ENCODE results near the gene LMO7. TPM values are rescaled to one million over a fixed set of nuclear protein-coding genes. Genes with fewer than 3 reads are reported as not detected.

LMO7 gene
- total and polyA plus RNA-seq, 2 of the 8 experiments (the other 6 are each of a cell fraction or from before 2014, with no cell fraction given) = 8.1 to 28.3 TPM

GRCh38 chr13:75787249-75787928 lies 151.3 kb downstream of the LMO7 start:
- no peaks in the 10 kb centered on the region for H3K79me2 ChIP-seq (ENCODE audit: control insufficient read depth in 1 of 2, insufficient read depth in 2 of 2, low read length in 2 of 2)
- H2BK12ac ChIP-seq (ENCODE audit: low read depth, low read length) = no peak overlapping the region
- no peak overlapping the region for H4K8ac ChIP-seq (ENCODE audit: extremely low read depth, insufficient read depth, low read length)
- H3K4me3 ChIP-seq (ENCODE audit: extremely low read depth in 1 of 4, insufficient read depth in 2 of 4, low read depth in 3 of 4, low read length in 4 of 4) = no peak overlapping the region
- H3K56ac ChIP-seq (replicated peaks; ENCODE audit: insufficient read length, low read depth, low read length) = no peak overlapping the region
- WGBS, 2 experiments (ENCODE audit: extremely low coverage in 1 of 2, insufficient coverage in 1 of 2, insufficient read length in 1 of 2, insufficient replicate concordance in 2 of 2, low coverage in 1 of 2, low lambda C conversion rate in 2 of 2, missing lambda C conversion rate in 1 of 2) = 91% methylated on average over 7 of the region's 7 CpGs; no CpG with 5 or more reads in 1 of the 2 experiments
- H3K27me3 ChIP-seq (replicated peaks in 1 of 4; ENCODE audit: control insufficient read depth in 3 of 4, extremely low read depth in 1 of 4, insufficient read depth in 3 of 4, low read length in 3 of 4) = no peaks in the 10 kb centered on the region
- no peak overlapping the region for H4K91ac ChIP-seq (replicated peaks; ENCODE audit: insufficient read length, low read length)
- no peak overlapping the region for H3K9ac ChIP-seq (replicated peaks in 1 of 4; ENCODE audit: extremely low read depth in 1 of 4, low read depth in 3 of 4, low read length in 3 of 4)
- H4K5ac ChIP-seq (ENCODE audit: insufficient read length, low read depth, low read length) = no peak overlapping the region
- no peak overlapping the region for H3K27ac ChIP-seq (ENCODE audit: low read depth, low read length)
- no peak overlapping the region for H2BK20ac ChIP-seq (ENCODE audit: low read length)
- no peak overlapping the region for H3K4ac ChIP-seq (replicated peaks; ENCODE audit: insufficient read length, low read depth, low read length)
- ChIA-PET POLR2A (ENCODE audit: partially characterized antibody) (no interaction called here), CTCF (ENCODE audit: partially characterized antibody) (no interaction called here)
- TF ChIP-seq ZNF274 (IDR thresholded peaks at IDR 0.05; ENCODE audit: borderline replicate concordance, extremely low read depth, low read length) = no peak
- no peak for TF ChIP-seq MAX (IDR thresholded peaks at IDR 0.05)
- TF ChIP-seq SIX5 (IDR thresholded peaks at IDR 0.05; ENCODE audit: low read depth, low read length) = no peak
- TF ChIP-seq CHD2 (IDR thresholded peaks at IDR 0.05; ENCODE audit: low read length) = no peak
- no peaks in the 10 kb centered on the region for H3K79me1 ChIP-seq (ENCODE audit: low read depth, low read length)
- H3K23ac ChIP-seq (ENCODE audit: insufficient read length) = no peak overlapping the region
- no peaks in the 10 kb centered on the region for H3K36me3 ChIP-seq (ENCODE audit: control insufficient read depth in 2 of 4, insufficient read depth in 4 of 4, low read length in 3 of 4)
- no peak for FAIRE-seq
- DNase-seq (ENCODE audit: low read depth in 1 of 2, low spot score in 2 of 2) = no peak
- H4K20me1 ChIP-seq (replicated peaks in 1 of 2; ENCODE audit: control insufficient read depth in 1 of 2, insufficient read depth in 2 of 2, low read length in 2 of 2) = no peaks in the 10 kb centered on the region
- no peak overlapping the region for H2BK120ac ChIP-seq (replicated peaks; ENCODE audit: low read depth, low read length)
- no peak overlapping the region for H3K18ac ChIP-seq (ENCODE audit: extremely low read depth, low read length)
- H2AFZ ChIP-seq (ENCODE audit: low read length) = no peak overlapping the region
- no peak overlapping the region for H3K14ac ChIP-seq (ENCODE audit: insufficient read length)
- H2AK5ac ChIP-seq (ENCODE audit: low read depth, low read length) = no peak overlapping the region
- no peaks in the 10 kb centered on the region; a peak in 2 of 4 replicates for H3K9me3 ChIP-seq (ENCODE audit: insufficient read depth in 2 of 2, low read depth in 1 of 2, low read length in 1 of 2)
- H3K4me1 ChIP-seq (replicated peaks in 1 of 4; ENCODE audit: control insufficient read depth in 3 of 4, insufficient read depth in 4 of 4, low read length in 3 of 4) = peaks cover 0 to 1% (median 0%) of the 10 kb centered on the region in 4 experiments; a peak in 2 of 7 replicates
- H3K23me2 ChIP-seq (ENCODE audit: low read depth, low read length) = no peaks in the 10 kb centered on the region
- no peak overlapping the region for H3K4me2 ChIP-seq (ENCODE audit: insufficient read depth in 1 of 2, low read depth in 2 of 2, low read length in 2 of 2)
- no peak overlapping the region for H2BK5ac ChIP-seq (ENCODE audit: low read depth, low read length)
- H2BK15ac ChIP-seq (ENCODE audit: low read length) = no peak overlapping the region
